HL-60/S4 treated with retinoic acid at 250 ng/mL for 4 days and 3 days (cell line): ENCODE data around the gene IFT74.

Experiments
- in situ Hi-C: fragments of 300-500 bp; cut with MboI; formaldehyde crosslinking; loops from 2 replicates; pipeline ENCODE4 v1.7.0; 2022; ENCODE audit warnings: low sequenced_read_pairs

IFT74 gene

DNA sequence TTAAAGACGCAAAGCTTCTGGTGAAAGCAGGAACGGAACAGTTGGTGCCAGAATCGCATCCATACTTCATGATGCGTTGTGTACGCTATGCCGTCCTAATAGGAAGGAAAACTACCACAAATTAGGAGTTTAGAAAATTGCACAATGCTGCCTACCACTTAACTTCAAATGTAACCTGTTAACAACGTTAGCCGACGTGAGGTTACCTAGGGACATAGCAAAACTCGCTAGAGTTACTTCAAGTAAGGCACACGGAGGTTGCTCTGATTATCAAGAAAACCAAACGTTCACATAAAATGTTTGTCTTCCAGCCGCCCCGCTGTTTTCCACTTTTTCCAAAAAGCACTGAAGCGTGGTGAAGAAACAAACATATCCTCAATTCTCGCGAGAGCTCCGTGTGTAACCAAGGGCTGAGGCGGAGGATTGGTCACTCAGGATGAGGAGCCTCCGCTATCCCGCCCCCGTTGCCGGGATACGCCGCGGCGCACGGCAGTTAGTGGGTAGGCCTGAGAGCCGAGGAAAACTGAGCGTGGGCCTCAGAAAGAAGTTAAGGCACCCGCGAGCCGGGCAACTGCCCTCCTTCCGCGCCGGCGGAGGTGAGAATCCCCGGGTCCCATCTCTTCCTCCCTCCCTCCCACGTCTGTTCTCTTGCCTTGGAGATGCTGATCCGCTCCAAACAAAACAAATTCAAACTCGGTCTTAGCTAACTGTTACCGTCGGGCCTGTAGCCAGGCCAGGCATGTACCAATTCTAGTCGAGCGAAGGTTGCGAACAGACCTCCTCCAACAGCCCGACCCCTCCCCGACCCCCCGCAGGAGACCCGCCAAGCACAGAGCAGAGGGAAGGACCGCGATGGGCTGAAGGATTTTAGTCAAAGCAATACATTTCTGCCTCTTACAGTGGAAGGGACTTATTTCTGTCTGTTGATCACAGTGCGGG lies at the start of gene IFT74:
Gene IFT74 (plus strand): TSS at position 492 of the 939 bp plus-strand sequence. CDS start 5,556 bp downstream, outside the sequence.
- in situ Hi-C loops: loop anchor here (25.0 kb wide), 1 partner anchor 219 kb away; no protein-coding TSS in a partner anchor

DNA sequence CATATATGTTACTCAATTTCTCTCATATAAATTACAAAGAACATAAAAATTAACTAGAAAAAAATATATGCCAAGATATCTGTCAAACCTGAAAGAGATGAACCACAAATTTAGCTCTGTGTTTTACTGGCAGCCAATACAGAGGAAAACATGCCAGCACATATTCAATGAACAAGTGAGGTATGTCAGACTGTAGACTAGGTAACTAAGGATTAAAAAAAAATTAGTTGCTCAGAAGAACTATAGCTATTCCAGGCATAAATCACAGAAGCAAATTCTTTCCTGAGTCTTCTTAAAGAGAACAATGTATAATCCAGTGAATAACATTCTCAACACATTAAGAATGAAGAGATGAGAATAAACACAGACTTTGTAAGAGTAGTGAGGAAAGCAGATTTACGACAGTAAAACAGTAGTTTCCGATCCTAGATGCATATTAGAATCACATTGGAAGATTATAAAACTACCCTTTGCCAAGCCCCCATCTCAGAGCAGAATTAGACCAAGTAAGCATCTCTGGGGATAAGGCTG lies 43.0 kb upstream of the IFT74 start:
- in situ Hi-C loops: no loop called here

DNA sequence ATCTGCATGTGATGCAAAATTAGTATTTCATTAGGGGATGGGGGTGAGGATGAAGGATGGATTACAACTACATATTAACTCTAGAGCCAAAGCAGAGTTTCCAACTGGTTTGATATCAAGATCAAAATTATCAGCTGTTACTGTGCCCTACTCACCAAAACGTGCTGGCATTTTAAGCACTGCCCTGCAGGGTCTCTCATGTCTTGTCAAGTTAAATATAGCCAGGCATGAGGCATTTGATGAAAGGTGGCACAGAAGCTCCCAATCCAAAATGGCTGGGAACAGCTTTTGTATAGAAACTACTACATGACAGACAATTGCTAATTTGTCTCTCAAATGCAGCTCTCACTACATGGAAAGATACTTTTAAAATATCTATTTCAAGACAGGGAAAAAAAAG lies 36.5 kb upstream of the IFT74 start:
- in situ Hi-C loops: no loop called here

DNA sequence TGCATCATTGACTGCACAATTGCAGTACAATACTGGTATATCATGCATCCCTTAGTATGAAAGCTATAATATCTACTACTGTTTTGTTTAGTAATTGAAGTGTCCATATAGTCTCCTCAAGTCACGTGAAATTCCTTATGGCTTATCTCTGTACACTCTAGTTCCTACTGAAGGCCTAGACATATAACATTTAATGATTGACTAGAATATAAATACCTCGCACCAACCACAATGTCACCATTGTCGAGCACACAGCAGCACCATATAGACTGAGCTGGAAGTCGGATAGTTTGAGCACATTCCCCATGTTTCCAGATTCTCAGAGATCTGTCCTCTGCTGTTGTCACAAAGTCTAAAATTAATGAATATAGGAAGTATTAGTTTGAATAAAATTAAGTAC lies 30.6 kb upstream of the IFT74 start:
- in situ Hi-C loops: no loop called here

DNA sequence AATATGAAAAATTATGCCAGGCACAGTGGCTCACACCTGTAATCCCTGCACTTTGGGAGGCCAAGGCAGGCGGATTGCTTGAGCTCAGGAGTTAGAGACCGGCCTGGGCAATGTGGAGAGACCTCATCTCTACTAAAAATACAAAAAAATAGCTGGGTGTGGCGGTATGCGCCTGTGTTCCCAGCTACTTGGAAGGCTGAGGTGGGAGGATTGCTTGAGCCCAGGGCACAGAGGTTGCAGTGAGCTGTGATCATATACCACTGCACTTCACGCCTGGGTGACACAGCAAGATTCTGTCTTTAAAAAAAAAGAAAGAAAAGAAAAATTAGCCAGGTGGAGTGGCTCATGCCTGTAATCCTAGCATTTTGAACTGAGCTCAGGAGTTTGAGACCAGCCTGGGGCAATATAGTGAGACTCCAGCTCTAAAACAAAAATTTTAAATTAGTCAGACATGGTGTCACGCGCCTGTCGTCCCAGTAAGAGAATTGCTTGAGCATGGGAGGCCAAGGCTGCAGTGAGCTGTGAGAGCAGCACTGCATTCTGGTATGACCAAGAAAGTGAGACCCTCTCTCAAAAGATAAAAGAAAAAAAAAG lies 27.2 kb upstream of the IFT74 start:
- in situ Hi-C loops: no loop called here

DNA sequence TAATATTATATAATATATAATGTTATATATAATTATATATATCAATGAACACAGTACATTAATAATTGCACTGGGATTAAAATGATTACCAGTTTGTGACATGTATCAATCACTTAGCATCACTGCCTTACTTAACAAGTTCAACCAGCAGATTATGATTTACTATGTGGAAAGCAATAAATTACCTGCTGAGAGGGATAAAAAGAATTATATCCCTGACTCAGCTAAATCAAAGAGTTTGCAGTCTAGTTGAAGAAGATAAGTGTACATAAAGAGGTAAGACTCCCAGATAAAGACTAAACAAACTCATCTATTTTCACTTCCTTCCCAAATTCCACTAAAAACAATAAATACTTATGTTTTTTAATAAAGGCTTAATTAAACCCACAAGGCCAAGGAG lies 20.4 kb upstream of the IFT74 start:
- in situ Hi-C loops: no loop called here

DNA sequence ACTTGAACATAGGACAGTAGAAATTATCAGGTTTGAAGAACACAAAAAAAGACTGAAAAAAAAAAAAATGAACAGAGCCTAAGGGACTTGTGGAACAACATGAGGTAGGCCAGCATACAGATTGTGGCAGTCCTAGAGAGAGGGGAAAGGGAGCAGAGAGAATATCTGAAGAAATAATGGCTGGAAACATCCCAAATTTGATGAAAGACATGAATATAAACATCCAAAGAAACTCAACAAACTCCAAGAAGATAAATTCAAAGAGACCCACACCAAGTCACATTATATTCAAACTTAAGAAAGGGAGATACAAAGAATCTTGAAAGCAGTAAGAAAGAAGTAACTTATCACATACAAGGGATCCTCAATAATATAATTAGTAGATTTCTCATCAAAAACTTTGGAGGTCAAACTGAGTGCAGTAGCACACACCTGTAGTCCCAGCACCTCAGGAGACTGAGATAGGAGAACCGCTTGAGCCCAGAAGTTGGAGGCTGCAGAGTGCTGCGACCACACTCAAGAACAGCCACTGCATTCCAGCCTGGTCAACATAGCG lies 18.3 kb upstream of the IFT74 start:
- in situ Hi-C loops: no loop called here

DNA sequence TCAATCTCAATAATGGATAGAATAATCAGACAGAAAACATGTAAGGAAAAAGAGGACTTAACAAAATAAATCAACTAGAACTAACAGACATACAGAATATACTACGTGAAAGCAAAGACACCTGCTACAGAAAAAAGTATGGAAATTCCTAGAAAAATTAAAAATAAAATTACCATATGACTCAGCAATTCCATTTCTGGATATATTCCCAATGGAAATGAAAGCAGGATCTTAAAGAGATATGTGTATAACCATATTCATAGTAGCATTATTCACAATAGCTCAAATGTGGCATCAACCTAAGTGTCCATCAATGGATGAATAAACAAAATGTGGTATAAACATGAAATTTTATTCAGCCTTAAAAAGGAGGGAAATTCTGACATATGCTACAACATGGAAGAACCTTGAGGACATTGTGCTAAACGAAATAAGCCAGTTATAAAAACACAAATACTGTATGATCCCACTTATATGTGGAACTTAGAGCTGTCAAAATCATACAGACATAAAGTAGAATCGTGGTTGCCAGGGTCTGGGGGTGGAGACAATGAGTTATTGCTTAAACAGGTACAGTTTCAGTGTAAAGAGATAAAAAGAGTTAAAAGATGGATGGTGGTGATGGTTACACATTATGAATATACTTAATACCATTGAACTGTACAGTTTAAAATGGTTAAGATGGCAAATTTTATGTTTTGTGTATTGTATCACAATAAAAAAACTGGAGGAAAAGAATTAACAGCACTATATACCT lies 16.1 kb upstream of the IFT74 start:
- in situ Hi-C loops: no loop called here

DNA sequence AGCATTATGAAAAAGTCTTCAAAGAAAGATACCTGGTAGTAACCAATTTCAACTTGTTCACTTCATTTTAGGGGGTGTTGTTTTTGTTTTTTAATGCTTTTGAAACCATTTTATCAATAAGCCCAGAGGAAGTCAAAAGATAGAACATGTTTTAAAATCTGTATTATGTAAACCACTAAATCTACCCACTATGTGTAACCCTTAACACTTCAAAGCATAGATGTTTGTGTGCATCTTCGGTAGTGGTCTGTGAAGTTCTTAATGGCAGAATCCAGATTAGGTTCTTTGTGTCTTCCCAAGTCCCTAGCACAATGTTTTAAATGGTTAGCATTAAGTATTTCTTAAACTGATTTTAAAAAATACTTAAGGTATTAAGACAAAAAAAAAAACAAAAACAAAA lies 15.4 kb upstream of the IFT74 start:
- in situ Hi-C loops: no loop called here

DNA sequence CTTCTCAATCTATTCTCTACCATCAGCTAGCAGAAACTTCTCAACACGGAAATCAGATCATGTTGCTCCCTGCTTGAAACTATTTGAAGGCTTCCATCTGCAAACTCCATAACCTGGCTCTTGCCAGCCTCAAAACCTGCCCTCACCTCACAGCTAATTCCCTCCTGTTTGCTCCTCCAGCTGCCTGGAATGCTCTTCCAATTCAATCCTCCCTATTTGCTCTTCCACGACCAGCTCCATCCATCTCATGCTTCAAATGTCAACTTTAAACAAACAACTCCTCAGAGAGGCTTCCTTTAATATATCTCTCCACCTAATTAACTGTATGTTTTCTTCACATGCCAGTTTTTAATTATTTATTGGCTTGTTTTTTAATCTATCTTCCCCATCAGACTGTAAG lies 10.6 kb upstream of the IFT74 start:
- in situ Hi-C loops: no loop called here

DNA sequence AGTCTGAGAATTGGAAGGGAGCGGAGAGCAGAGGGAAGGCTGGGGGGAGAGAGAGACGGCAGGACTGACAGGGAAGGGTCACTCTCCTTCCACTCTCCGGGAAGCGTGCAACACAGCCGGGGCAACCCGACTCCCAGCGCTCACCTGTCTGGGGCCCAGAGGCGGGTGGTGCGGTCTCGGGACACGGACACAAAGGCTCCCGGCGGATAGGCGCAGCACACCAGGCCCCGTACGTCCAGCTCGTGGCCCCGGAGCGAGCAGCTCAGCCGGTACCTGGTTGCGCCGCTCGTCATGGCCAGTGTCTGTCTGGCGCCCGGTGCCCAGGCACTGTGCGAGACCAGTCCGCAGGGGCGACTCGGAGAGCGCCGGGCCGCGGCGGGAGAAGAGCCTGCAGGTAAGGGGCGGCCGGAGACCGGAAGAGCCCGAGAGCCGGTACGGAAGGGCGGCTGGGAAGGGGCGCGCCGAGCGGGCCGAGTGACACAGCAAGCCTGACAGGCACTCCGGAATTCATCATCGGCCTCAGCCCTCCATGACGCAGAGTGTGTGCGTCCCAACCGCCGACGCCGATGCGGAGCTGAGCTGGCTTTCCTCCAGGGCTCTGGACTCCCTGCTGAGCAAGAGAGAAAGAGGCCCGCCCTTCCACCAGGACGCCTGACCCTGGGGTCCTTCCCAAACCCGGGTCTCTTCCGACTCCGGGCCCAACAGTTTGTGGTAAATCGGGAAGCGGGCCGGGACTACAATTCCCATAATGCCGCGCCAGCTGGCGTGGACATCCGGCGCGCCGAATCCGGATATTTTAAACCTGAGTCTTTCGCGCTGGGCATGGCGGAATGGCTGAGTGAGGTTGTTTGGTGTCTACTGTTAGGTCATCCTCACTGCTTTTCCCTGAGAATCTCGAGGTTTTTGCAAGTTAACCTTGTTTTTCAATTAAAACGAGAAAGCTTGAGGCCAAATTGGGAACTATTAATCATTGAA lies 9.2 kb upstream of the IFT74 start, which contains the start of gene PLAA:
Gene PLAA (minus strand): TSS at position 490 of the 975 bp plus-strand sequence. CDS start 197 bp downstream, at position 293.
- in situ Hi-C loops: no loop called here

DNA sequence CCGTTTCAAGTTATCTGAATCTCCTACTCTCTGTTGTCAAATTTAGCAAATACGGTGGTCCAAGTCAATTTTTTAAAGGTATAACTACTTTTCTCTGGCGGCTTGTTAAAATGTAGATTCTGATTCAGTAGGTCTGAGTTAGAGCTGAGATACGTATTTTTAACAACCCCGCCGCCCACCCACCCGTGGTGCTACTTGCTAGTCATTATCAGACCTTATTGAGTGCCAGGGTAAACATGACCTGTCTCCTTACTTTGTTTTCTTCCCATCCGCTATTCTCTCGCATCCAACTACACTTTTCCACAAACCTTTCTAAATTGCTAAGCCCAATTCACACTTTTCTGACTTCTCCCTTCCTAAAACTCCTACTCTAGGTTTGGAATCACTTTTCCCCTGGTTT lies 8.5 kb upstream of the IFT74 start:
- in situ Hi-C loops: no loop called here

DNA sequence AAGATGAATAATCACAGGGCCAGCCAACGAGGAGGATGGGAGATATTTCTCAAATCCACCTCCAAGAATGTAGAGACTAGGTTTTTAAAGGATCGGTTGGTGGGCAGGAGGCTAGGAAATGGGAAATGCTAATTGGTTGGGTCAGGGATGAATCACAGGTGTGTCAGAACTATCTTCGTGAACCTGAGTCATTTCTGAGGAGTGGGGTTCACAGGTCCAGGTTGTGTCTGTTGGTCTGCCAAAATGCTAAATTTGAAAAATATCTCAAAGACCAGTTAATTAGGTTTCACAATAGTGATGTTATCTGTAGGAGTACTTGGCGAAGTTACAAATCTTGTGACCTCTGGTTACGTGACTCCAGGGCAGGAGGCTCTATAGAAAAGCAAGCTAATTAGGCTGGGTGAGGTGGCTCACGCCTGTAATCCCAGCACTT lies 6.6 kb upstream of the IFT74 start:
- in situ Hi-C loops: loop anchor here (25.0 kb wide), 1 partner anchor 212 kb away; no protein-coding TSS in a partner anchor

DNA sequence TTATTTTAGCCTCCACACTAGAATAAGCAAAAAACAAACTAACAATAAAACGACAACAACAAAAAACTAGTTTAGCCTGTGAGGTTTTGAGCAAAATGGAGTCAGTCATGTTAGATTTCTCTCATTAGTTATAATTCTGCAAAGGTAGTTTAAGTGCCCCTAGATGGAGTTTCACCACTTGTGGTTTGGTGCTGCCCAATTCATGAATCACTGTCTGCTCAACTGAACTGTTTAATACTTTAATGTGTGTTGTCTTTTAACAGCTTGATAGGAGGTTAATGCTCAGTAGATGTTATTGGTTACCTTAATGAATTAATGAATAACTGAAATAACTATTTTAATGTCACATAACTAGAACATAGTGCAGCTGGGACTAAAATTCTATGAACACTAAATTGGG lies 5.7 kb upstream of the IFT74 start:
- in situ Hi-C loops: loop anchor here (25.0 kb wide), 1 partner anchor 213 kb away; no protein-coding TSS in a partner anchor

DNA sequence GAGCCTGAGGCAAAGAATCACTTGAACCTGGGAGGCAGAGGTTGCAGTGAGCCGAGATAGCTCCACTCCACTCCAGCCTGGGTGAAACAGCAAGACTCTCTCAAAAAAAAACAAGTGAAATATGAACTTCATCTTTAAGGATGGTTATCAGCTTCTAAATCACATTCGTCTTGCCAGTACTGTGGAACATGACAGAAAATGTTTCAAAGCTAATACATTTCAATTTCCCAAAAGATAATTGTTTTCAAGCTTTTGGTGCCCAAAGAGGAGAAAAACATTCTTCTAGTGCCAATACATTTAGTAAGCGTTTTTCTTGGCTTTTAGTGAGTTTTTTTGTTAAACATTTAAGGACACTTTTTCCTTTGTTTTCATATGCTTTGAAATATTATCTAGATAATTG lies 4.4 kb upstream of the IFT74 start:
- in situ Hi-C loops: loop anchor here (25.0 kb wide), 1 partner anchor 214 kb away; no protein-coding TSS in a partner anchor

DNA sequence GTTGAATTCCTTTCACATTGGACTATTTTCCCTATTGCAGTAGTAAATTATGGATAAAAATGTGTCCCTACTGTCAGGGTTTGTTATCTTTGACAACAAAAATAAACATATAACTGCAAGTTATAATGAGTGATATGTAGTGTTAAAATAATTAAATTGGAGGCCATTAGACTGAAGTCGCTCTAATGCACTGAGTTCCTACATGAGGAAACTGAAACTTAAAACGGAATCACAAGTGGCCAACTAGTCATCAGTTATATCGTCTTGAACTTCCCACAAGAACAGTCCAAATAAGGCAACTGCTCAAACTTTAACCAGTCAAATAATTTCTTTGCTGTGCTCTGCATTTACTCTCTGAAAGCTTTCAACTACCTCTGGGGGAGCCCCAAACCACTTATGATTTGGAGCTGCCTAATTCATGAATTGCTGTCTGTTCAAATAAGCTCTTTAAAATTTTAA lies 2.1 kb upstream of the IFT74 start:
- in situ Hi-C loops: loop anchor here (25.0 kb wide), 1 partner anchor 217 kb away; no protein-coding TSS in a partner anchor

DNA sequence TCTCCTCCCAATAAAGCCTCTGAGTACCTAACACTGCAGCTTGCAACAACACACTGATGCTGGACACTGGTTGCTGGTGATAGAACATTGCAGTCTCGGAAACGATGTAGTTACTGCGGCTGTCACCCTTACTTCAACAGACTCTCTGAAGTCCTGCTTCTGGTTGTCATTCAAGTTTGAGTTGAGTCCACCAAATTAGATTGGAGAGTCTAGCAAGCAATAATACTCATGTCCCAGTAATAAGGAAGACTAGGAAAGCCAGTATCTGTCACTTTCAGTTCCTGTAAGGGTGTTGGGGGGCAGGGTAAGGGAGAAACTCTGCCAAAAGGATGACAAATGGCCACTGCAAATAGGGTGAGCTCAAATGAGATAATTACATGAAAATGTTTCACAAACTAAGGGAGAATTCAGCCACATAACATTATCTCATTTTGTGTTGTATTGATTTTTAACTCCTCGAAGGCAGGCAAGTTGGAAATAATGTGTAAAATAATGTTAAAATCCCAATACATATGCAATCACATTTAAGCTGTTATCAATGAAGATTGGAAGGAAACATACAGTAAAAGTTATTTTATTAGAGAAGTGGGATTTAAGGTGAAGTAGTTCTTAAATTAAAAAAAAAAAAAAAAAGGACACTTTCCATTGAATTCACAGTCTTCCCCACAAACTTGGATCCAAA lies 849 bp upstream of the IFT74 start:
- in situ Hi-C loops: loop anchor here (25.0 kb wide), 1 partner anchor 218 kb away; no protein-coding TSS in a partner anchor

DNA sequence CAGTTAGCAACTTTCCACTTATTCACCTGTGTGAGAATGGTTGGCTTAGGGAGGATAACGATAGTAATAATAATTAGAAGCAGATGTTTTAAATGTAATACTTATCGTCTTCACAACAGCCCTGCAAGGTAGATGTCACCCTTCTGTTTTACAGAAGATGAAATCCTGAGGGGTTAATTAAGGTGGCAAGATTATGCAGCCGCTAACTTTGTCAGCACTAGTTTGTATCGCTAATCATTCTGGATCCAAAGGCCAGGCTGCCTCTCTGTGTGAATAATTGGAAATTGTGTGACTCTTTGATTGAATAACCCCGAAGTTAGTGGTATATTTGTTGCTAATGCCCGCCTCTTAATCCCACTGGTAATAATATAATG lies 635 bp downstream of the IFT74 start:
- in situ Hi-C loops: loop anchor here (25.0 kb wide), 1 partner anchor 220 kb away; no protein-coding TSS in a partner anchor
